Subcutaneous adipose tissue (tissue), 4 donors: ENCODE results near the gene WDR77. TPM values are rescaled to one million over a fixed set of nuclear protein-coding genes. Genes with fewer than 3 reads are reported as not detected.

Experiments used
- CTCF ChIP-seq: fragments of 450-650 bp; IDR thresholded peaks from one replicate; pipeline ENCODE4 v1.5.1; 2016; ENCODE audit warnings: low read depth, mild to moderate bottlenecking, control low read depth, antibody characterized with exemption, moderate library complexity
- total RNA-seq, 4 donors: library from RNA; depleted of rRNA; stranded (reverse); fragments of >200 nt; gene quantifications; one replicate each; pipeline ENCODE4 v1.1.0, GENCODE V29; 2016

WDR77 gene
- total RNA-seq, 4 donors from 2014 or later, result 18.5 to 37.3 (median 21.6) TPM

DNA sequence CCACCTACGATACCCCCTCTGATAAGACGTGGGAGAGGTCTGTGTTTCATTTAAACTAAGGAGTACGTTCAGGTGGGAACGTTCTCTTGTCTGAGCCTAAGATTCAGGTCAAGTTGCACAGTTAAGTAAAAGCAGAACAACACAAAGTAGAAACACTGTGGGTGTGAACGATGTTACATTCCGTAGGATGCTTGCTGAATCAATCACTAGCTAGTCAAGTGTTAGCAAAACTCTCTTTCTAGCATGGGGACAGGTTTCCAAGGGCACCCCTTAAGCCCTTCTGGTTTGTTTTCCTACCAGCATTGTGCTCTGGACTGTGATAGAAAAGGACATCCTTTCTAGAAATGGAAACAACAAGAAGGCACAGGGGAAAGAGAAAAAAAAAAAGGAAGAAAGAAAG is 38.1 kb upstream of the WDR77 start:
- TF ChIP-seq CTCF, result no peak

- TF ChIP-seq CTCF, result no peak
Observed at GRCh38 chr1:111486431-111486830, 37.4 kb upstream of the WDR77 start.

- no peak for TF ChIP-seq CTCF
Observed at GRCh38 chr1:111484391-111485026, 35.5 kb upstream of the WDR77 start.

DNA sequence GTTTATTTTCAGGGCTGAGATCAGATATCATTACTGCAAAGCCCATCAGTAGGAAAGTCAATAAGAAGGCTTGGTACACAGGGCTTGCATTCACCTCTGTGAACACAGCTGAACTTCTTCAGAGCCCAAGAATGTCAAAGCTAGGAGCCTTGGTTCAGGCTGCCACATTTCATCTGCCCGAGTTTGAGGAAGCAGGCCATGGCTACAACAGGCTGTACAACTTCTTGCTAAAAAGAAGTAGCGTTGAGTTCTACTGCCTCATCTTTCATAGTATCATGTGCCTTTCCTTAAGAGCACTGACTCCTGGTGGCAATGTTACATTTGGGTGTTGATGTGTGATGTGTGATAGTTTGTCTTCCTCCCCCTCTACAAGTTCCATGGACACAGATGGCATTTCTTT is 34.8 kb upstream of the WDR77 start:
- TF ChIP-seq CTCF, result no peak

GRCh38 chr1:111483166-111483565 is 34.1 kb upstream of the WDR77 start:
- no peak for TF ChIP-seq CTCF

- TF ChIP-seq CTCF, result no peak
Observed at GRCh38 chr1:111481387-111482221, 32.5 kb upstream of the WDR77 start.

- TF ChIP-seq CTCF, result no peak
Observed at GRCh38 chr1:111480674-111481073, 31.6 kb upstream of the WDR77 start.
